Astrocyte (in vitro differentiated cells and primary cell): Measurements from ENCODE around the gene RASGEF1C. TPM values are rescaled to one million over a fixed set of nuclear protein-coding genes. Genes with fewer than 3 reads are reported as not detected.

Experiments used
- DNase-seq: peaks from one replicate; pipeline ENCODE4 v3.0.0-alpha.2; 2010; ENCODE audit warnings: low read depth
- FAIRE-seq: peaks from 2 replicates; lab custom pipeline; 2011; peaks lifted over from hg19 to GRCh38; lab: Jason Lieb, UNC
- H2AFZ ChIP-seq: 2 replicates; pipeline ENCODE4 v1.6.0; 2012; ENCODE audit warnings: low read depth, low read length, inconsistent platforms
- H3K27ac ChIP-seq: 2 replicates; pipeline ENCODE4 v1.5.1; 2011; ENCODE audit warnings: low read depth, low read length, inconsistent platforms
- H3K27me3 ChIP-seq: 2 replicates; pipeline ENCODE4 v1.6.0; 2011; ENCODE audit warnings: low read length, inconsistent platforms; ENCODE audit not compliant: insufficient read depth
- H3K36me3 ChIP-seq: 2 replicates; pipeline ENCODE4 v1.5.1; 2011; ENCODE audit warnings: low read length, inconsistent platforms; ENCODE audit not compliant: insufficient read depth
- H3K4me1 ChIP-seq: 2 replicates; pipeline ENCODE4 v1.5.1; 2011; ENCODE audit warnings: low read length, inconsistent platforms; ENCODE audit not compliant: insufficient read depth
- H3K4me2 ChIP-seq: 2 replicates; pipeline ENCODE4 v1.6.0; 2012; ENCODE audit warnings: low read length, inconsistent platforms
- H3K4me3 ChIP-seq: 2 replicates; pipeline ENCODE4 v1.5.1; 2011; ENCODE audit warnings: low read depth, mild to moderate bottlenecking, low read length, inconsistent platforms; ENCODE audit not compliant: insufficient read depth
- H3K79me2 ChIP-seq: 2 replicates; pipeline ENCODE4 v1.6.0; 2012; ENCODE audit warnings: mild to moderate bottlenecking, low read length, inconsistent platforms; ENCODE audit not compliant: insufficient read depth
- H3K9ac ChIP-seq: 2 replicates; pipeline ENCODE4 v1.6.0; 2012; ENCODE audit warnings: mild to moderate bottlenecking, low read length, inconsistent platforms
- H3K9me3 ChIP-seq: 2 replicates; pipeline ENCODE4 v1.5.1; 2012; ENCODE audit warnings: low read depth, mild to moderate bottlenecking, low read length, inconsistent platforms; ENCODE audit not compliant: insufficient read depth
- H4K20me1 ChIP-seq: 2 replicates; pipeline ENCODE4 v1.6.0; 2012; ENCODE audit warnings: low read length, inconsistent platforms; ENCODE audit not compliant: insufficient read depth
- H3K27ac Mint-ChIP-seq: one replicate; pipeline ENCODE4 v1.8.0; 2021; ENCODE audit warnings: mild to moderate bottlenecking, mixed read lengths; ENCODE audit not compliant: unreplicated experiment
- H3K27me3 Mint-ChIP-seq: one replicate; pipeline ENCODE4 v1.8.0; 2021; ENCODE audit warnings: low read depth, mixed read lengths; ENCODE audit not compliant: unreplicated experiment
- H3K36me3 Mint-ChIP-seq: one replicate; pipeline ENCODE4 v1.8.0; 2021; ENCODE audit warnings: low read depth, mixed read lengths; ENCODE audit not compliant: unreplicated experiment
- H3K4me1 Mint-ChIP-seq: one replicate; pipeline ENCODE4 v1.8.0; 2021; ENCODE audit warnings: low read depth, mixed read lengths; ENCODE audit not compliant: unreplicated experiment
- H3K4me3 Mint-ChIP-seq: one replicate; pipeline ENCODE4 v1.8.0; 2021; ENCODE audit warnings: mild to moderate bottlenecking, moderate library complexity, mixed read lengths; ENCODE audit not compliant: unreplicated experiment
- H3K9me3 Mint-ChIP-seq: one replicate; pipeline ENCODE4 v1.8.0; 2021; ENCODE audit warnings: mild to moderate bottlenecking, mixed read lengths; ENCODE audit not compliant: unreplicated experiment
- EZH2 ChIP-seq: IDR thresholded peaks from 2 replicates; pipeline ENCODE4 v1.6.1; 2012; ENCODE audit warnings: mild to moderate bottlenecking, low read length, inconsistent platforms; ENCODE audit not compliant: insufficient read depth
- total RNA-seq: library from RNA; stranded (reverse); gene quantifications from 2 replicates; pipeline ENCODE4 v1.2.1, GENCODE V29; 2021
- TF ChIP-seq, protein P1 (sequence below): IDR thresholded peaks from 2 replicates; pipeline ENCODE4 v1.5.1; 2011; ENCODE audit warnings: low read depth, mild to moderate bottlenecking, inconsistent platforms, low read length, moderate library complexity; ENCODE audit not compliant: insufficient read depth

RASGEF1C gene
- total RNA-seq, 1 donor from 2014 or later, result 0.41 TPM

DNA sequence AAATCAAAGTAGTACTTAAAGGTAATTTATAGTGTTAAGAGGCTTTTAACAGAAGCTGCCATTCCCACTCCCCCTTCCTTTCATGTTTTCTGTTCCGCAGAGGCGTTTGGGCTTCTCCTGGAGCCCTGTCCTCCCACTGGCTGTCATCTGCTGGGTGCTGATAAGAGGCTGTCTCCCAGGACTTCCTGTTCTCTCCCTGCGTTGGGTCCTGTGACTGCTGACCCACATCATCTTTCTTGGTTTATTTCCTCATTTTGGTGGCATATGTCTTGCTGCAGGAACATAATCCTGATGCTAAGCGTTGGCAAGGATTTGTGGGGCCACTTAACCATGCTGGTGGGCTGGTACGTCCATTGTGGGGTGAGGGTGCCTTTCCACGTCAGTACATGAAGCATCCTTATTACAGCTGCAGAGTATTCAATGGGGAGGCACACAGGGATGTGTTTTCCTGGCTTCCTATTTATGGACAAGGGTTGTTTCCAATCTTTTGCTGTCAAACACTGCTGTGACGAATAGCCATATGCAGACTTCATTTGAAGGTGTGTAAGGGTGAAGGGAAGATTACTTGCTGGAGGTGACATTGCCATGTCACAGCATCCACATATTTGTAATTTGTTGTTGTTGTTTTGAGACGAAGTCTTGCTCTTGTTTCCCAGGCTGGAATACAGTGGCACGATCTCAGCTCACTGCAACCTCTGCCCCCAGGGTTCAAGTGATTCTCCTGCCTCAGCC lies 115.2 kb downstream of the RASGEF1C start:
- Histone ChIP-seq H3K27me3 (no peaks in the 10 kb centered on the region), H2AFZ (no peak overlapping the region), H3K9me3 (no peaks in the 10 kb centered on the region), H3K36me3 (no peaks in the 10 kb centered on the region), H3K4me3 (no peak overlapping the region), H3K79me2 (no peaks in the 10 kb centered on the region), H3K4me2 (no peak overlapping the region), H3K27ac (no peak overlapping the region), H3K9ac (no peak overlapping the region), H4K20me1 (no peaks in the 10 kb centered on the region), H3K4me1 (no peaks in the 10 kb centered on the region)
- no peak for TF ChIP-seq EZH2
- TF ChIP-seq, protein P1, sequence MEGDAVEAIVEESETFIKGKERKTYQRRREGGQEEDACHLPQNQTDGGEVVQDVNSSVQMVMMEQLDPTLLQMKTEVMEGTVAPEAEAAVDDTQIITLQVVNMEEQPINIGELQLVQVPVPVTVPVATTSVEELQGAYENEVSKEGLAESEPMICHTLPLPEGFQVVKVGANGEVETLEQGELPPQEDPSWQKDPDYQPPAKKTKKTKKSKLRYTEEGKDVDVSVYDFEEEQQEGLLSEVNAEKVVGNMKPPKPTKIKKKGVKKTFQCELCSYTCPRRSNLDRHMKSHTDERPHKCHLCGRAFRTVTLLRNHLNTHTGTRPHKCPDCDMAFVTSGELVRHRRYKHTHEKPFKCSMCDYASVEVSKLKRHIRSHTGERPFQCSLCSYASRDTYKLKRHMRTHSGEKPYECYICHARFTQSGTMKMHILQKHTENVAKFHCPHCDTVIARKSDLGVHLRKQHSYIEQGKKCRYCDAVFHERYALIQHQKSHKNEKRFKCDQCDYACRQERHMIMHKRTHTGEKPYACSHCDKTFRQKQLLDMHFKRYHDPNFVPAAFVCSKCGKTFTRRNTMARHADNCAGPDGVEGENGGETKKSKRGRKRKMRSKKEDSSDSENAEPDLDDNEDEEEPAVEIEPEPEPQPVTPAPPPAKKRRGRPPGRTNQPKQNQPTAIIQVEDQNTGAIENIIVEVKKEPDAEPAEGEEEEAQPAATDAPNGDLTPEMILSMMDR, result no peak
- H3K36me3 Mint-ChIP-seq, result peaks cover 2% of the 10 kb centered on the region
- DNase-seq, result no peak
- peaks cover 6% of the 10 kb centered on the region for H3K9me3 Mint-ChIP-seq
- no peak overlapping the region for H3K27ac Mint-ChIP-seq
- H3K4me1 Mint-ChIP-seq, result peaks cover 7% of the 10 kb centered on the region
- H3K4me3 Mint-ChIP-seq, result no peak overlapping the region
- no peak for FAIRE-seq
- peaks cover 3% of the 10 kb centered on the region for H3K27me3 Mint-ChIP-seq

DNA sequence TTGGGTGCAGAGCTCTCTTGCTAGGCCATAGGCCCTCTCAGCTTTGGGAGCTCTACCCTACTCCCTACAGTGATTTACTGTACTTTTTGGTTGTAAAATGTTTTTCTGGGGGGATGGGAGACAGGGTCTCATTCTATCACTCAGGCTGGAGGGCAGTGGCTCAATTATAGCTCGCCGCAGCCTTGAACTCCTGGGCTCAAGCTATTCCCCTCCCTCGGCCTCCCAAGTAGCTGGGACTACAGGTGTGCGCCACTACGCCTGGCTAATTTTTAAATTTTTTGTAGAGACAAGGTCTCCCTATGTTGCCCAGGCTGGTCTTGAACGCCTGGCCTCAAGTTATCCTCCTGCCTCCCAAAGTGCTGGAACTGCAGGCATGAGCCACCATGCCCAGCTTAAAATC lies 115.8 kb downstream of the RASGEF1C start:
- DNase-seq (no peak), FAIRE-seq (no peak)
- Histone ChIP-seq H3K4me1 (no peaks in the 10 kb centered on the region), H3K4me3 (no peak overlapping the region), H3K9me3 (no peaks in the 10 kb centered on the region), H3K27ac (no peak overlapping the region), H3K36me3 (no peaks in the 10 kb centered on the region), H4K20me1 (no peaks in the 10 kb centered on the region), H3K79me2 (no peaks in the 10 kb centered on the region), H2AFZ (no peak overlapping the region), H3K27me3 (no peaks in the 10 kb centered on the region), H3K9ac (no peak overlapping the region), H3K4me2 (no peak overlapping the region)
- no peak overlapping the region for H3K4me3 Mint-ChIP-seq
- H3K9me3 Mint-ChIP-seq, result peaks cover 2% of the 10 kb centered on the region
- H3K36me3 Mint-ChIP-seq, result peaks cover 2% of the 10 kb centered on the region
- TF ChIP-seq EZH2, result no peak
- TF ChIP-seq, protein P1, result no peak
- peaks cover 3% of the 10 kb centered on the region for H3K27me3 Mint-ChIP-seq
- H3K4me1 Mint-ChIP-seq, result peaks cover 7% of the 10 kb centered on the region
- H3K27ac Mint-ChIP-seq, result no peak overlapping the region
